ENCODE results near the gene E2F7. TPM values are rescaled to one million over a fixed set of nuclear protein-coding genes. Genes with fewer than 3 reads are reported as not detected.

E2F7 gene
- total and polyA plus RNA-seq, 2 of the 8 experiments (the other 6 are each of a cell fraction or from before 2014, with no cell fraction given) = 8.8 to 18.5 TPM

DNA sequence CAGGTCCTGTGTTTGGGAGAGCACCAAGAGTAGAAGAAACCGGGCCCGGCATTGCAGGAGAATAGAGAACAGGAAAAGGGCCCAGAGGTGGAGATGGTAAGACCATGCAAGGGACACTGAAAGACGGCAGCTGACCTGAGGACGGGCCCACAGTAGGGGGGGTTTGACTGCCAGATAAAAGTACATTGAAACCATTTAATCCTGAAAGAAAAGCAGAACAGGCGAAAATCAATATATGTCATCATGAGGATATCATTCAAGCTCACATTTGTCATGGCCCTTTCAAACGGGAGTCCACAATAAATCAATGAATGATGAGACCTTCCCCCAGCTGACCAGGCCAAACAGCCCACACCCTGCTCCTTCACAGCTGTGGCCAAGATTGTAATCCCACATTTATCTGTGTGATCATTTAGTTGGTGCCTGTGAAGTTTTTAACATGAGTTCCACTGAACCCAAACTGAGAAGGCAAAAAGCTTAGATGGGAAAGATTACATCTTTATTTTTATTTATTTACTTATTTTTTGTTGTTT lies 39.5 kb downstream of the E2F7 start:
- peaks cover 0 to 3% of the 10 kb centered on the region in 2 experiments for H4K20me1 ChIP-seq (replicated peaks in 1 of 2; ENCODE audit: control insufficient read depth in 1 of 2, insufficient read depth in 2 of 2, low read length in 2 of 2)
- H3K4me2 ChIP-seq (ENCODE audit: insufficient read depth in 1 of 2, low read depth in 2 of 2, low read length in 2 of 2) = no peak overlapping the region
- H2AK5ac ChIP-seq (ENCODE audit: low read depth, low read length) = no peak overlapping the region
- no peak overlapping the region for H4K5ac ChIP-seq (ENCODE audit: insufficient read length, low read depth, low read length)
- H3K27me3 ChIP-seq (replicated peaks in 1 of 4; ENCODE audit: control insufficient read depth in 3 of 4, extremely low read depth in 1 of 4, insufficient read depth in 3 of 4, low read length in 3 of 4) = no peaks in the 10 kb centered on the region
- no peak overlapping the region for H4K91ac ChIP-seq (replicated peaks; ENCODE audit: insufficient read length, low read length)
- no peak overlapping the region for H3K14ac ChIP-seq (ENCODE audit: insufficient read length)
- no peaks in the 10 kb centered on the region for H3K79me1 ChIP-seq (ENCODE audit: low read depth, low read length)
- H3K23me2 ChIP-seq (ENCODE audit: low read depth, low read length) = no peaks in the 10 kb centered on the region
- H2BK5ac ChIP-seq (ENCODE audit: low read depth, low read length) = no peak overlapping the region
- FAIRE-seq (no peak), DNase-seq (ENCODE audit: low read depth in 1 of 2, low spot score in 2 of 2) (no peak)
- H2BK15ac ChIP-seq (ENCODE audit: low read length) = no peak overlapping the region
- H2BK120ac ChIP-seq (replicated peaks; ENCODE audit: low read depth, low read length) = no peak overlapping the region
- no peak overlapping the region for H2AFZ ChIP-seq (ENCODE audit: low read length)
- H3K56ac ChIP-seq (replicated peaks; ENCODE audit: insufficient read length, low read depth, low read length) = no peak overlapping the region
- H2BK12ac ChIP-seq (ENCODE audit: low read depth, low read length) = no peak overlapping the region
- H3K9ac ChIP-seq (replicated peaks in 1 of 4; ENCODE audit: extremely low read depth in 1 of 4, low read depth in 3 of 4, low read length in 3 of 4) = no peak overlapping the region
- 88% methylated on average over 6 of the region's 6 CpGs; no CpG with 5 or more reads in 1 of the 2 experiments for WGBS, 2 experiments (ENCODE audit: extremely low coverage in 1 of 2, insufficient coverage in 1 of 2, insufficient read length in 1 of 2, insufficient replicate concordance in 2 of 2, low coverage in 1 of 2, low lambda C conversion rate in 2 of 2, missing lambda C conversion rate in 1 of 2)
- no peaks in the 10 kb centered on the region for H3K79me2 ChIP-seq (ENCODE audit: control insufficient read depth in 1 of 2, insufficient read depth in 2 of 2, low read length in 2 of 2)
- H3K27ac ChIP-seq (ENCODE audit: low read depth, low read length) = no peak overlapping the region
- H3K36me3 ChIP-seq (ENCODE audit: control insufficient read depth in 2 of 4, insufficient read depth in 4 of 4, low read length in 3 of 4) = peaks cover 26 to 76% (median 57%) of the 10 kb centered on the region in 4 experiments
- no peak overlapping the region for H3K23ac ChIP-seq (ENCODE audit: insufficient read length)
- ChIA-PET POLR2A (ENCODE audit: partially characterized antibody) (interaction anchor here (1.5 kb wide), 1 partner anchor 13 kb away, joined by 5 read pairs; no protein-coding TSS in a partner anchor), CTCF (ENCODE audit: partially characterized antibody) (interaction anchor here (0.7 to 1.7 kb wide), 7 partner anchors 12 to 660 kb away, joined by 3 to 10 read pairs (median 3); no protein-coding TSS in a partner anchor)
- H3K9me3 ChIP-seq (ENCODE audit: insufficient read depth in 2 of 2, low read depth in 1 of 2, low read length in 1 of 2) = no peaks in the 10 kb centered on the region
- no peak overlapping the region for H4K8ac ChIP-seq (ENCODE audit: extremely low read depth, insufficient read depth, low read length)
- no peak overlapping the region for H2BK20ac ChIP-seq (ENCODE audit: low read length)
- H3K4ac ChIP-seq (replicated peaks; ENCODE audit: insufficient read length, low read depth, low read length) = no peak overlapping the region
- H3K4me1 ChIP-seq (replicated peaks in 1 of 4; ENCODE audit: control insufficient read depth in 3 of 4, insufficient read depth in 4 of 4, low read length in 3 of 4) = no peaks in the 10 kb centered on the region
- no peak overlapping the region for H3K4me3 ChIP-seq (ENCODE audit: extremely low read depth in 1 of 4, insufficient read depth in 2 of 4, low read depth in 3 of 4, low read length in 4 of 4)
- H3K18ac ChIP-seq (ENCODE audit: extremely low read depth, low read length) = no peak overlapping the region

Measured in H1 (cell line).